GM23248 (cell line): ENCODE data around the gene NFIX. TPM values are rescaled to one million over a fixed set of nuclear protein-coding genes. Genes with fewer than 3 reads are reported as not detected.

Experiments
- DNase-seq: peaks from one replicate; pipeline ENCODE4 v3.0.0-alpha.2; 2015
- H2AFZ ChIP-seq: fragments of 200-600 bp; sonication (generic); 2 replicates; pipeline ENCODE4 v1.6.1; 2016; ENCODE audit warnings: antibody characterized with exemption
- H3F3A ChIP-seq: fragments of 200-600 bp; sonication (generic); 2 replicates; pipeline ENCODE4 v1.6.1; 2016; ENCODE audit warnings: mild to moderate bottlenecking, antibody characterized with exemption, mixed run types; ENCODE audit not compliant: insufficient read depth
- H3K27ac ChIP-seq: fragments of 200-600 bp; sonication (generic); 2 replicates; pipeline ENCODE4 v1.5.1; 2016; ENCODE audit warnings: mild to moderate bottlenecking
- H3K27me3 ChIP-seq: fragments of 200-600 bp; sonication (generic); replicated peaks from 2 replicates; pipeline ENCODE4 v1.6.1; 2016; ENCODE audit warnings: mild to moderate bottlenecking; ENCODE audit not compliant: insufficient read depth
- H3K36me3 ChIP-seq: fragments of 200-600 bp; sonication (generic); 2 replicates; pipeline ENCODE4 v1.6.1; 2016; ENCODE audit warnings: low read depth, mild to moderate bottlenecking
- H3K4me1 ChIP-seq: fragments of 200-600 bp; sonication (generic); 2 replicates; pipeline ENCODE4 v1.6.1; 2016; ENCODE audit warnings: mild to moderate bottlenecking; ENCODE audit not compliant: insufficient read depth
- H3K4me2 ChIP-seq: fragments of 200-600 bp; sonication (generic); one replicate; pipeline ENCODE4 v1.6.1; 2016; ENCODE audit warnings: mild to moderate bottlenecking; ENCODE audit not compliant: unreplicated experiment
- H3K4me3 ChIP-seq: fragments of 200-600 bp; sonication (generic); 2 replicates; pipeline ENCODE4 v1.5.1; 2016; ENCODE audit warnings: mild to moderate bottlenecking
- H3K79me2 ChIP-seq: fragments of 200-600 bp; sonication (generic); 2 replicates; pipeline ENCODE4 v1.6.1; 2016; ENCODE audit warnings: mild to moderate bottlenecking; ENCODE audit not compliant: insufficient read depth
- H3K9ac ChIP-seq: fragments of 200-600 bp; sonication (generic); 2 replicates; pipeline ENCODE4 v1.6.1; 2016; ENCODE audit warnings: mild to moderate bottlenecking
- H3K9me2 ChIP-seq: fragments of 200-600 bp; sonication (generic); 2 replicates; pipeline ENCODE4 v1.6.1; 2016; ENCODE audit warnings: mixed run types, mild to moderate bottlenecking, moderate library complexity; ENCODE audit not compliant: insufficient read depth
- H3K9me3 ChIP-seq: fragments of 200-600 bp; sonication (generic); one replicate; pipeline ENCODE4 v1.6.1; 2017; ENCODE audit warnings: low read depth
- H4K20me1 ChIP-seq: fragments of 200-600 bp; sonication (generic); 2 replicates; pipeline ENCODE4 v1.6.0; 2016; ENCODE audit not compliant: insufficient read depth
- EZH2 ChIP-seq: fragments of 200-600 bp; sonication (generic); IDR thresholded peaks from 2 replicates; pipeline ENCODE4 v1.6.1; 2018; ENCODE audit warnings: antibody characterized with exemption, mild to moderate bottlenecking; ENCODE audit not compliant: insufficient read depth, poor library complexity, severe bottlenecking
- EZH2phosphoT487 ChIP-seq: fragments of 200-600 bp; sonication (generic); IDR thresholded peaks from 2 replicates; pipeline ENCODE4 v1.6.1; 2018; ENCODE audit warnings: antibody characterized with exemption, moderate library complexity, mild to moderate bottlenecking, low read depth; ENCODE audit not compliant: insufficient read depth
- WGBS, 2 experiments: methylation state at CpG; one replicate each; pipeline ENCODE4 v1.1.6; 2015 to 2017; ENCODE audit warnings: low lambda C conversion rate in 2 of 2, low coverage in 1 of 2; ENCODE audit errors: missing lambda C conversion rate in 2 of 2; 5-methylcytosine and 5-hydroxymethylcytosine counted together
- in situ Hi-C: fragments of 300-500 bp; cut with MboI; formaldehyde crosslinking; loops from 2 replicates; pipeline ENCODE4 v1.15.0; 2020
- polyA plus RNA-seq: library from polyadenylated mRNA; unstranded; fragments of >200 nt; fragmentation: Nextera tagmentation; extraction: Ambion mirVana; gene quantifications from 2 replicates; pipeline ENCODE4 v1.2.1, GENCODE V29; 2016
- total RNA-seq: library from RNA; depleted of rRNA; stranded (reverse); fragments of >200 nt; shearing (Covaris generic); gene quantifications from 2 replicates; pipeline ENCODE4 v1.2.3, GENCODE V29; 2014

The NFIX gene
- total and polyA plus RNA-seq, 2 experiments from 2014 or later, result 60.8 to 71.0 TPM

DNA sequence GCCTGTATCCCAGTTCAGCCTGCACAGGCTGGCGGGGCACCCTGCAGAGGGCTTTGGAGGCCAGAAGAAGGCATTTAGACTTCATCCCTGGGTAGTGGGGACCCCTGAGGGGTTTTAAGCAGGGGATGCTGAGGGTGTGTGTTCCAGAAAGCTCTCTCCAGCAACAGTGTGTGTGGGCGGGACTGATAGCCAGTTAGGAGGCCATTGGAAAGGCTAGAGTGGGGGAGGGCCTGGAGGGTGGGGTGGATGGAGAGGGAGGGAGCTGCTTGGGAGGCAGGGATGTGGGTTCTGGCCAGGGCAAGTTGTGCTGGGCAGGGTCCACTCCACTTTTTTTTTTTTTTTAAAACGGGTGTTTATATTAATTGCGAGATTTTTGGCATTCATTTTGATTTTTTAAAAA lies 79.1 kb downstream of the NFIX start:
- peaks cover 10% of the 10 kb centered on the region for H3K4me1 ChIP-seq
- H3K79me2 ChIP-seq, result peaks cover 93% of the 10 kb centered on the region

DNA sequence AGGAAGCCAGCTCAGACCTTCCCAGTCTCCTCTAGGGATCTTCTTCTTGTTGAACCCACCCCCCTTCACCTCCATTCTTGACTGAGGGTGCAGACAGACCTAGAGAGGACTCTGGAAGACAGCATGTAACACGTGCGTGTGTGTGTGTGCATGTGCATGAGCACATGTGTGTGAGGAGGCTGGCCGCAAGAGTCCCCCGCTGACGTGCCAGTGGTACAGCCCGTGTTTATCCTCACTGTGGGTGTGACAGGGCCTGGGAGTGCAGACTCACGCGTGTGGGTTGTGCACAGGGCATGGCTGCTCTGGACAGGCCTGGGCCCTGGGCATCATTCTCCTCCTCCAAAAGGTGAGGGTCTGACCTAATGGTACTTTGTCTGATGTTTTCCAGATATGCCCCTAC lies 81.0 kb downstream of the NFIX start:
- H3K4me1 ChIP-seq, result peaks cover 16% of the 10 kb centered on the region
- no peak overlapping the region for H3K4me2 ChIP-seq
- H3F3A ChIP-seq, result peaks cover 5% of the 10 kb centered on the region; the same call in 1 of the 2 replicates
- H3K79me2 ChIP-seq, result peaks cover 86% of the 10 kb centered on the region
- H3K27ac ChIP-seq, result peak overlapping the region; percentile 27; the same call in 1 of the 2 replicates
- TF ChIP-seq EZH2phosphoT487 (no peak), EZH2 (no peak)
- no peak overlapping the region for H2AFZ ChIP-seq
- peak overlapping the region; percentile 18; the same call in 1 of the 2 replicates for H3K9ac ChIP-seq
- no peaks in the 10 kb centered on the region for H3K9me2 ChIP-seq
- H4K20me1 ChIP-seq, result no peaks in the 10 kb centered on the region; the same call in 1 of the 2 replicates
- in situ Hi-C loops, result no loop called here
- no peak for DNase-seq
- no peaks in the 10 kb centered on the region for H3K27me3 ChIP-seq
- peaks cover 30% of the 10 kb centered on the region; the same call in 1 of the 2 replicates for H3K36me3 ChIP-seq
- no peaks in the 10 kb centered on the region for H3K9me3 ChIP-seq
- H3K4me3 ChIP-seq, result no peak overlapping the region
- WGBS, 2 experiments, result 48% methylated on average over 8 of the region's 8 CpGs

More for the DNA sequence above, 79.1 kb downstream of the NFIX start:
- H3F3A ChIP-seq, result peaks cover 5% of the 10 kb centered on the region; the same call in 1 of the 2 replicates
- no peak overlapping the region for H3K27ac ChIP-seq
- 50 to 53% methylated on average over 3 to 4 of the region's 4 CpGs for WGBS, 2 experiments
- no peak for DNase-seq
- H3K9me3 ChIP-seq, result no peaks in the 10 kb centered on the region
- in situ Hi-C loops, result no loop called here
- no peak overlapping the region for H3K4me2 ChIP-seq
- no peak overlapping the region for H3K4me3 ChIP-seq
- no peak overlapping the region for H3K9ac ChIP-seq
- no peaks in the 10 kb centered on the region for H3K27me3 ChIP-seq
- no peaks in the 10 kb centered on the region; the same call in 1 of the 2 replicates for H4K20me1 ChIP-seq
- H2AFZ ChIP-seq, result no peak overlapping the region
- TF ChIP-seq EZH2phosphoT487 (no peak), EZH2 (no peak)
- H3K9me2 ChIP-seq, result no peaks in the 10 kb centered on the region
- H3K36me3 ChIP-seq, result peaks cover 26% of the 10 kb centered on the region; the same call in 1 of the 2 replicates

DNA sequence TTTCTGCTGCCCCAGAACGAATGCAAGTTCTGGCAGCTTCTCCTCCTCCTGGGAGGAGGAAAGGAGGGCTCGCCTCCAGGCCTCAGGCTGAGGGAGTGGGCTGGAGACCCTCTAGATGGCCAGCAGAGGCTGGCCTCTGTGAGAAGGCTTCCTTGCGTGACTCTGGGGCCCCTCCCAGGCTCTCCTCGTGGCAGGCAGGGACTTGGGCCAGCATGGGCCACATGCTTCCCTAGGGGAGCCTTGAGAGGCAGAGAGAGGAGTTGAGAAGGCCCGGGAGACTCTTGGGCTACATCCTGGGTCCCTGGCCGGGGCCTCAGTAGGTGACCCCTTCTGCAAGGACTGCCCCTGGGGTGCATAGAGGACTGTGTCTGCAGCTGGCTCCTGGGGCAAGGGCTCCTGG lies 81.5 kb downstream of the NFIX start:
- no peak overlapping the region for H3K4me2 ChIP-seq
- WGBS, 2 experiments, result 58 to 63% methylated on average over 6 of the region's 6 CpGs
- no peaks in the 10 kb centered on the region for H3K9me2 ChIP-seq
- H3K4me3 ChIP-seq, result no peak overlapping the region
- peaks cover 5% of the 10 kb centered on the region; the same call in 1 of the 2 replicates for H3F3A ChIP-seq
- TF ChIP-seq EZH2 (no peak), EZH2phosphoT487 (no peak)
- in situ Hi-C loops, result no loop called here
- peak overlapping the region; percentile 27; the same call in 1 of the 2 replicates for H3K27ac ChIP-seq
- H3K79me2 ChIP-seq, result peaks cover 86% of the 10 kb centered on the region
- no peak overlapping the region for H2AFZ ChIP-seq
- no peak for DNase-seq
- peak overlapping the region; percentile 18; the same call in 1 of the 2 replicates for H3K9ac ChIP-seq
- H3K4me1 ChIP-seq, result peaks cover 16% of the 10 kb centered on the region
- H3K36me3 ChIP-seq, result peaks cover 34% of the 10 kb centered on the region; the same call in 1 of the 2 replicates
- H3K9me3 ChIP-seq, result no peaks in the 10 kb centered on the region
- H4K20me1 ChIP-seq, result no peaks in the 10 kb centered on the region; the same call in 1 of the 2 replicates
- no peaks in the 10 kb centered on the region for H3K27me3 ChIP-seq

DNA sequence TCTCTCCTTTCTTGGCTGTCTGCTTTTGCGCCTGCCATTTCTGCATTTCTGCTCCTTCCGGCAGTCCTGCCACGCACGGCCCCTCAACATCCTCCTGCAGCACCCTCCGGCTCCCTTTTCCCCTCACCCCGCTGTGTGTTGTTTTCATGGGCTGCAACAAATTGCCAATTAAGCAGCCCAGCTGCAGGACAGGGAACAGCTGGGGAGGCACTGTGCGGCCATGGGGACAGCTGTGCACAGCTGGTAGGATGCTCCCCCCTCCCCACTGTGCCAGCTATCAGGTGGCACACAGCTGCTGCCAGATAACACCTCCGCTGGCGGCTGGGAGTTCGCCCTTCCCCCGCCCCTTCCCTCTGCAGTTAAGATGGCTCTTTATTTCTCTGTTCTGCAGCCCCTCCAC lies 82.0 kb downstream of the NFIX start:
- H3K4me1 ChIP-seq, result peaks cover 16% of the 10 kb centered on the region

More for the DNA sequence above, 82.0 kb downstream of the NFIX start:
- Histone ChIP-seq H3K9me2 (no peaks in the 10 kb centered on the region), H3K4me3 (no peak overlapping the region), H3K9ac (0 out of 2 replicates have a peak overlapping the region, but pooled peaks have one; percentile 18), H3K4me2 (no peak overlapping the region), H3K79me2 (peaks cover 86% of the 10 kb centered on the region), H3F3A (peaks cover 5% of the 10 kb centered on the region; the same call in 1 of the 2 replicates), H3K27ac (no peak overlapping the region), H4K20me1 (no peaks in the 10 kb centered on the region; the same call in 1 of the 2 replicates), H3K36me3 (peaks cover 37% of the 10 kb centered on the region; the same call in 1 of the 2 replicates), H3K9me3 (no peaks in the 10 kb centered on the region), H2AFZ (no peak overlapping the region), H3K27me3 (no peaks in the 10 kb centered on the region)
- WGBS, 2 experiments, result 82 to 84% methylated on average over 10 to 11 of the region's 11 CpGs
- TF ChIP-seq EZH2 (no peak), EZH2phosphoT487 (no peak)
- in situ Hi-C loops, result no loop called here
- no peak for DNase-seq
